Activated CD4-positive, alpha-beta T cell treated with anti-CD3 and anti-CD28 coated beads, Interleukin-2, Interleukin-4, amounts not matched to agents 100 ng/mL and 50 ng/mL, durations not matched to agents 16 hours and 8 hours (primary cell): ENCODE results near the gene LMAN2.
A peak's percentile ranks its signal among the peaks of the same experiment; 100 is the strongest.
"Not testable (repeated sequence)": the region's sequence is repeated elsewhere in the genome, so short reads cannot be mapped to it uniquely, and the experiment has no call there.

ENCODE experiments used
- DNase-seq: peaks from one replicate; pipeline ENCODE4 v3.0.0-alpha.2; 2020; ENCODE audit warnings: low spot score

Gene LMAN2

GRCh38 chr5:177306674-177307543 is 44.6 kb downstream of the LMAN2 start:
- no peak for DNase-seq

- not testable (repeated sequence) for DNase-seq
Observed at GRCh38 chr5:177306103-177306640, 45.3 kb downstream of the LMAN2 start.

- DNase-seq, result no peak
Observed at GRCh38 chr5:177304392-177305119, 46.9 kb downstream of the LMAN2 start.

- DNase-seq, result no peak
Observed at GRCh38 chr5:177303925-177304391, 47.5 kb downstream of the LMAN2 start.

GRCh38 chr5:177303121-177303924 is 48.1 kb downstream of the LMAN2 start, which contains the start of the genes PRELID1 and RAB24:
PRELID1 (plus strand) TSS chr5:177303799; CDS start chr5:177303986, 187 bp downstream.
RAB24 (minus strand) TSS chr5:177303719; CDS start chr5:177303288, 431 bp downstream.
- DNase-seq, result peak; percentile 89

GRCh38 chr5:177302354-177303110 is 48.9 kb downstream of the LMAN2 start:
- DNase-seq, result no peak

GRCh38 chr5:177301503-177302165 is 49.8 kb downstream of the LMAN2 start:
- no peak for DNase-seq

GRCh38 chr5:177300951-177301350 is 50.5 kb downstream of the LMAN2 start:
- DNase-seq, result no peak

- DNase-seq, result peak; percentile 67
Observed at GRCh38 chr5:177300236-177300880, 51.1 kb downstream of the LMAN2 start.

- DNase-seq, result no peak
Observed at GRCh38 chr5:177299697-177300096, 51.8 kb downstream of the LMAN2 start.

GRCh38 chr5:177297922-177298321 is 53.5 kb downstream of the LMAN2 start:
- no peak for DNase-seq

- no peak for DNase-seq
Observed at GRCh38 chr5:177296581-177296980, 54.9 kb downstream of the LMAN2 start.

- DNase-seq, result no peak
Observed at GRCh38 chr5:177295924-177296323, 55.5 kb downstream of the LMAN2 start.

- DNase-seq, result no peak
Observed at GRCh38 chr5:177294632-177295031, 56.8 kb downstream of the LMAN2 start.

- DNase-seq, result no peak
Observed at GRCh38 chr5:177293819-177294581, 57.5 kb downstream of the LMAN2 start.

GRCh38 chr5:177291735-177292134 is 59.7 kb downstream of the LMAN2 start:
- DNase-seq, result no peak

- DNase-seq, result no peak
Observed at GRCh38 chr5:177290816-177291596, 60.5 kb downstream of the LMAN2 start.

GRCh38 chr5:177288191-177288590 is 63.3 kb downstream of the LMAN2 start:
- DNase-seq, result no peak
